GM10248 (cell line): ENCODE measurements around the gene BLACAT1.
"Not testable (repeated sequence)": the region's sequence is repeated elsewhere in the genome, so short reads cannot be mapped to it uniquely, and the experiment has no call there.

Source experiments
- CTCF ChIA-PET: fragments of 300-600 bp; sonication (Branson Sonifier 250); formaldehyde crosslinking; extraction: SDS; loops from one replicate; lab custom pipeline; 2021; ENCODE audit warnings: antibody characterized with exemption; lab: Yijun Ruan, JAX
- POLR2A ChIA-PET: fragments of 350-650 bp; sonication (Branson Sonifier 250); formaldehyde crosslinking; extraction: SDS; loops from one replicate; lab custom pipeline; 2020; ENCODE audit warnings: antibody characterized with exemption; lab: Yijun Ruan, JAX
- DNase-seq: peaks from one replicate; pipeline ENCODE4 v3.0.0; 2012; ENCODE audit errors: extremely low spot score
- TF ChIP-seq, protein P1 (sequence below): IDR thresholded peaks from 2 replicates; pipeline ENCODE4 v1.5.1; 2012; ENCODE audit warnings: mild to moderate bottlenecking, low read depth; ENCODE audit errors: extremely low read depth, missing control alignments, control extremely low read depth

The BLACAT1 gene

GRCh38 chr1:205438213-205439158, 17.4 kb downstream of the BLACAT1 start:
- ChIA-PET POLR2A (no interaction called here), CTCF (interaction anchor here (2.5 kb wide), 1 partner anchor 10 kb away, joined by 8 read pairs; no protein-coding TSS in a partner anchor)
- no peak for DNase-seq
- TF ChIP-seq, protein P1, sequence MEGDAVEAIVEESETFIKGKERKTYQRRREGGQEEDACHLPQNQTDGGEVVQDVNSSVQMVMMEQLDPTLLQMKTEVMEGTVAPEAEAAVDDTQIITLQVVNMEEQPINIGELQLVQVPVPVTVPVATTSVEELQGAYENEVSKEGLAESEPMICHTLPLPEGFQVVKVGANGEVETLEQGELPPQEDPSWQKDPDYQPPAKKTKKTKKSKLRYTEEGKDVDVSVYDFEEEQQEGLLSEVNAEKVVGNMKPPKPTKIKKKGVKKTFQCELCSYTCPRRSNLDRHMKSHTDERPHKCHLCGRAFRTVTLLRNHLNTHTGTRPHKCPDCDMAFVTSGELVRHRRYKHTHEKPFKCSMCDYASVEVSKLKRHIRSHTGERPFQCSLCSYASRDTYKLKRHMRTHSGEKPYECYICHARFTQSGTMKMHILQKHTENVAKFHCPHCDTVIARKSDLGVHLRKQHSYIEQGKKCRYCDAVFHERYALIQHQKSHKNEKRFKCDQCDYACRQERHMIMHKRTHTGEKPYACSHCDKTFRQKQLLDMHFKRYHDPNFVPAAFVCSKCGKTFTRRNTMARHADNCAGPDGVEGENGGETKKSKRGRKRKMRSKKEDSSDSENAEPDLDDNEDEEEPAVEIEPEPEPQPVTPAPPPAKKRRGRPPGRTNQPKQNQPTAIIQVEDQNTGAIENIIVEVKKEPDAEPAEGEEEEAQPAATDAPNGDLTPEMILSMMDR = no peak

- CTCF ChIA-PET = interaction anchor here (2.5 kb wide), 1 partner anchor 10 kb away, joined by 8 read pairs; no protein-coding TSS in a partner anchor
- POLR2A ChIA-PET = no interaction called here
- TF ChIP-seq, protein P1 = no peak
- DNase-seq = no peak
Observed at GRCh38 chr1:205437570-205437969, 18.3 kb downstream of the BLACAT1 start.

DNA sequence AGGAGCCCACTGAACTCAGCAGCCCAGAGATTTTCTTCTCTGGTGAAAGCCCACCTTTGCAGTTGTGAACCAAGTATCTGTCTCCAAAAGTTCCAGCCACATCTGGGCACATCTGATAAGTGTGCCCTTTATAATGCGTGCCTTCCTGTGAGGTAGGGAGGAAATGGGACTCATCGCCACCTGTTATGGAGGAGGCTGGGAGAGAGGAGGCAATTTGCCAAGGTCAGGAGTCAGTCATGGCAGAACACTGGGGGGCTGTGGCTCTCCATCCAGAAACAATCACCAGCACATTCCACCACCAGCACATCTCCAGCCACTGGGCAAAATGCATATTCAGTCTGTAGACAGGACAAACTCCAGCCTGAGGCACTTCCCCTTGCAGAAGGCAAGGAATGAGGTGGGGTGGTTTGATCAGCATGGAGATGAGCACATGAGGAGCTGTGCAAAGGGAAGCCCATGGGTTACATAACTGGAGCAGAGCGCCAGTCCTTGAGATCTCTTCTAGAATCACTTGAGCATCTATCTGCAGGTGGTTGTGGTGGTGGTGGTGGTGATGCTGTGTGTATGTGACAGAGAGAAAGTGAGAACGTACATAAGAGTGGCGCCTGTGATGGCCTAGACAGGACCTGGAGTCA, 19.0 kb downstream of the BLACAT1 start:
- TF ChIP-seq, protein P1 = no peak
- DNase-seq = no peak
- POLR2A ChIA-PET = no interaction called here
- CTCF ChIA-PET = interaction anchor here (1.0 to 1.6 kb wide), 2 partner anchors 10 to 13 kb away, joined by 3 to 4 read pairs; no protein-coding TSS in a partner anchor

- CTCF ChIA-PET = interaction anchor here (1.0 to 1.6 kb wide), 2 partner anchors 9 to 12 kb away, joined by 3 to 4 read pairs; no protein-coding TSS in a partner anchor
- TF ChIP-seq, protein P1 = no peak
- POLR2A ChIA-PET = no interaction called here
- no peak for DNase-seq
Observed at GRCh38 chr1:205435578-205436573, 20.0 kb downstream of the BLACAT1 start.

DNA sequence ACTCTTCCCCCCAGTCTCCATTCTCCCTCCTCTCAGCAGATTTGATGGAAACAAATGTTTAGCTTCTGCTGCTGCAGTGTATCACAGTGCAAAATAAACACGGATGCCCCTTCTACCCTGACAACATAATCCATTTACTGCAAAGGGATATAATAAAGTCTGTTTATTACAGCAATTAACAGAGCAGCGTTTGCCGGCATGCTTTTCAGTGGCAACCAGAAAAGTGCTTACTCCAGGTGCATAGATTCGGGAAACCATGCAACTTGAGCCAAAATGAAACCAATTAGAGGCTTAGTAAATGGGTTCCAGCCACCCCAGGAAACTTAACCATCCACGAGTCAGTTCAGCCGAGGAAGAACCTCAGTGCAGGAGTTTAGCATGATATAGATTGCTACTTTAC, 21.1 kb downstream of the BLACAT1 start:
- DNase-seq = no peak
- ChIA-PET POLR2A (no interaction called here), CTCF (interaction anchor here (1.0 kb wide), 2 partner anchors 22 to 51 kb away, joined by 3 read pairs; no protein-coding TSS in a partner anchor)
- TF ChIP-seq, protein P1 = no peak

DNA sequence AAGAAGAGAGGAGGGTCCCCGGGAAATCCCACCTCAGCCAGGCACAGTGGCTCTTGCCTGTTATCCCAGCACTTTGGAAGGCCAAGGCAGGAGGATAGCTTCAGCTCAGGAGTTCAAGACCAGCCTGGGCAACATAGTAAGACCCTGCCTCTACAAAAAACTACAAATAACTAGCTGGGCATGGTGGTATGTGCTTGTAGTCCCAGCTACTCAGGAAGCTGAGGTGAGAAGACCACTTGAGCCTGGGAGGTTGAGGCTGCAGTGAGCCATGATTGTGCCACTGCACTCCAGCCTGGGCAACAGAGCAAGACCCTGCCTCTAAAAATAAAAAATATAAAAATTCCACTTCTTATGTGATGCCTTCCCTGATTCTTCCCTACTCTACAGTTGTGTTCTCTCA, 23.2 kb downstream of the BLACAT1 start:
- CTCF ChIA-PET = interaction anchor here (2.4 to 3.4 kb wide), 2 partner anchors 9 to 53 kb away, joined by 7 to 12 read pairs; no protein-coding TSS in a partner anchor
- DNase-seq, POLR2A ChIA-PET: not testable (repeated sequence)
